GM21367 (cell line): ENCODE measurements around the gene FXYD2.
"Not testable (repeated sequence)": the region's sequence is repeated elsewhere in the genome, so short reads cannot be mapped to it uniquely, and the experiment has no call there.

ENCODE experiments used
- ATAC-seq: cut with Tn5 transposase; IDR thresholded peaks from one replicate; pipeline ENCODE4 v1.9.1; 2021; ENCODE audit not compliant: unreplicated experiment

FXYD2 gene

DNA sequence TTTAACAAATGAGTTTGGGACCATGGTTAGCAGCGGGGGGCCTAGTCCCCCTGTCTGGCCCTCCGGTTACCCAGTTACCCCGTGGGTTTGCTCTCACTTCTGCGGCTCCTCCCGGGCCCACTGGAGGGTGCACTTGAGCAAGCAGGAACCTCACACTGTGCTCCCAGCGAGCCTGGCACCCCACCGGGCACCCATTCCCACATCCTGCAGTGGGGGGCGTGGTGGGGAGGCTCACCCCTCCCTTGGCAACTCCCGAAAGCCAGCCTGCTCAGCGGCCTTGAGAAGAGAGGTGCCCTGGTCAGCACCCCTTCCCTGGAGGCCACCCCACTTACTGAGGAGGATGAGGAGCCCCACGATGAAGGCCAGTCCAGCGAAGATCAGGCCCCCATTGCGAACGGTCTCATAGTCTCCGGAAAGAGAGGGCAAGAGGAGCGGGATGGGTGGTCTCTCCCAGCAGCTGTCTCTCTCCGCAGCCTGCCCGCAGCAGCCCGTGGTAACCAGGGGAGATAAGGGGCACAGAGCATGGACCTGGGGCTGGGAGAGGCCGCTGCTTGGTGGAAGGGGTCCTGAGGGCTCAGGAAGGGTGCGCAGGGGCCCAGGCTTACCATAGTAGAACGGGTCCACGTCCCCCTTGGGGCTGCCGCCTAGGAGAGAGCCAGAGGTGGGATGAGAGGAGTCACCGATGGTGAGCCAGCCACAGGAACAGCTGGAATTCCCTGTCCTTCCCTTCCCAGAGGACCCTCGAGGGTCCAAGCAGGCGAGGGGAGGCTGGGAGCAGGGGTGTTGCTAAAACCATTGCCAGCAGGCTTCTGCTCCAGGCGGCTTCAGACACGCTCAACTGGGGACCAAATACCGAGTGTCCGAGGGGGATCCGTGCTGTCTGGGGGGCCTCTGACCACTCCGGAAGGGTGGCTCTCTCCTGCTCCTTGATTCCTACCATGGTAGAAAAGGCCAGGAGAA lies 2.2 kb downstream of the FXYD2 start:
- ATAC-seq = no peak

GRCh38 chr11:117821431-117821830 lies 3.1 kb downstream of the FXYD2 start:
- no peak for ATAC-seq

- no peak for ATAC-seq
Observed at GRCh38 chr11:117820516-117820915, 4.0 kb downstream of the FXYD2 start.

DNA sequence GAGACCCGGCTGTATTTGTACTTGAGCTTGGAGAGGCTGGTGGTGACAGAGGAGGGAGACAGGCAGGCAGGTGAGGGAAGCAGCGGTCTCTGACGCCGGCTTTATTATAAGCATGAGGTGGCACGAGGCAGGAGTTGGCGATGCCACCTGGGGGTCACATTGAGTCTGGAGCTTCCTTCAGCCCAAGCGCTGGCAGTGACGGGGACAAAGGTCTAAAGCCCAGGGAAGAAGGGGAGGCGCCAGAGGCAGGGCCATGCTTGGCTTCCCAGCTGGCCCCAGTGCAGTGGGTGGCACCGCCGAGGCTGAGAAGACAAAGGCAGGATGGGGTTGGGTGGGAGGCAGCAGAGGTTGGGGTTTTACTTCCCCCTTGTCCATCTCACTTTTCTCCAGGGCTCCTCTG lies 4.5 kb downstream of the FXYD2 start:
- ATAC-seq = no peak

DNA sequence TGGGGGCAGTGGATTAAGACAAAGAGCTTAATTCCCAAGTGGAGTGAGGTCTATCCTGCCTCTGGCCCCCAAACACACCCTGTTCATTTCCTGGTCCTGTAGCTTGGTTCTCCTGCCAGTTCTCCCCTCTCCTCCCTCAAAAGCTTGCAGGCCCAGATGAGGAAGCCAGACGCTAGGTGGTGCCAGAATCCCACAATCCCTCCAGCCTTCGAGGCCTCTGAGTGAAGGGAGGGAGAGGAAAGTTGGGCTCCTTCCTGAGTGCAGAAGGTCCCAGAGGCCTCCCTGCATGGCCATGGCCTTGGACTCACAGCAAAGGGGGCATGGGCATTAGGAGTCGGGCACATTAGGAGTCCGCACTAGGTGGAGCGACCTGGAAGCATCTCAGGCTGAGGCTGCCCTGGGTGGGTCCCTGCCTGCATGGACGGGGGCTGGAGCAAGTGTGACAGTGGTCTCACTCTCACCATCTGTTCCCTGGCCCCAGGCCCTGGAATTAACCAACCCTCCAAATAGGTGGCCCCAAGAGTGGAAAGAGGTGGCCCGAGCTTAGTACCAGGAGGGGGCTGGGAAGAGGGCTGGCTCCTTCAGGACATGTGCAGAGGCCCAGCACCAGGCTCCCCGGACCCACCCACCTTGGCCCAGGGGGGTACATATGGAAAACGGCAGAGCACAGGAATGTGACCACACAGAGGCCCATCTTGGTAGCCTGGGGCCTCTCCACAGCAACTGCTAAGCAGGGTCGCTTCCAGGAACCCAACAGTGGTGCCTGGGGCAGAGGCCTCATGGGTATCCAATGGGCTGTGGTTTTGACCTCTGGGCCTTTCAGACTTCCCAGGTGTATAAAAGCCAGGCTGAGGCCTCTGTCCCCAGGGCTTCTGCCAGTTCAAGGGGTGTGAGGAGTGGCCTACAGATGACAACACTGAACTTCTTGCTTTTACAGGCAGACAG lies 5.2 kb downstream of the FXYD2 start:
- no peak for ATAC-seq

- ATAC-seq = no peak
Observed at GRCh38 chr11:117818041-117818873, 6.3 kb downstream of the FXYD2 start.

DNA sequence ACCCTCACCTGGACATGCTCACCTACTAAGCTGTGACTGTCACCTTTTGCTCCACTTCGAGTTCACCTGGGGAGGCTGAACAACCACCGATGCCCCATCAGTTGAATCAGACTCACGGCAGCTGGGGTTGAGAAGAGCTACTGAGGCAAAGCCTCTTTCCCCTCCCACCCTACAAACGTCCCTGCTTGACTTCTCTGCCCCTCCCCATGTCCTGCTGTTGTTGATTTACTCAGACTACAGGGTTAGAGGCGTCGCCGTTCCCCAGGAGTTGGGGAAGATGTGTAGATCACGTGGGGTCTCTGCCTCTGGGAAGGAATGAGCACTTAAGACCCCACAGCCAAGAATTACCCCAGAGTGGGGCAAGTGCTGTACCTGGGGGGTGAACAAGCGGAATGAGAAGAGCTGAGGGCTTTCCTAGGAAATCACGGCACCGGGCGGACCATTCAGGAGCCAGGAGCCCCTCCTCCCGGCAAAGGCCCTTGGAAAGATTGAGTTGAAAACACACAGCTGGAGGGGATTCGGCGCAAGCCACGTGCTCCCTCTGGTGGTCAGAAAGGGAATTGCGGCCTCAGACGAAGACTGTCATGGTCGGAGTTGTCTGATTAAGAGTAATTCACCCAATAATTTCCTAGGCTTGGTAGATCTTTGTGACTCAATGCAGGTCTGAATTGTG lies 7.0 kb downstream of the FXYD2 start:
- no peak for ATAC-seq

GRCh38 chr11:117816846-117817367 lies 7.6 kb downstream of the FXYD2 start:
- ATAC-seq = no peak

DNA sequence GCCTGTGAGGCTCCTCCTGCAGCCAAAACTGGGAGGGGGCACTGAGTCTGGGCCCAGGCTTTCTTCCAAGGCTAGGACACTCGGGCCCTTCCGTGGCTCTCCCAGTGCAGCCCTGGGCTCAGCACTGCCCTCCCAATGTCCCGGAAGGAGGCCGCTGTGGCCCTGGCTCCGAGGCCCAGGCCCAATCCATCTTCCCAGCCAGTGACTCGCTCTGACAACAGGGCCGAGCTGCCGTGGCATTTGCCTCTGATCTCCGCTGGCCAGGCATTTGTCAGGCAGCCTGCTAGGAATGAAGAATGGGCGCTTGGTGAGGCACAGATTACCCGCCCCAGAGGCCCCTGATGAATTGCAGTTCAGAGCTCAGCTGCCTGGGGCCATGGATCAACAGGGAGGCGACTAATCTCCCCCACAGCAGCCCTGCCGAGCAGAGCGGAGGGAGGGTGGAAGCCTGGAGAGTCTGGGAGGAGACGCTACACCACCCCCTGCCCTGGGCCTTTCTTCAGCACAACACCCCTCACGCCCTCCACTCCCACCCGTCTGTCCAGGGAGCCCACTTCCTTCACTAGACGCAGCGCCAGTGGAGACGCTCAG lies 8.3 kb downstream of the FXYD2 start:
- no peak for ATAC-seq

DNA sequence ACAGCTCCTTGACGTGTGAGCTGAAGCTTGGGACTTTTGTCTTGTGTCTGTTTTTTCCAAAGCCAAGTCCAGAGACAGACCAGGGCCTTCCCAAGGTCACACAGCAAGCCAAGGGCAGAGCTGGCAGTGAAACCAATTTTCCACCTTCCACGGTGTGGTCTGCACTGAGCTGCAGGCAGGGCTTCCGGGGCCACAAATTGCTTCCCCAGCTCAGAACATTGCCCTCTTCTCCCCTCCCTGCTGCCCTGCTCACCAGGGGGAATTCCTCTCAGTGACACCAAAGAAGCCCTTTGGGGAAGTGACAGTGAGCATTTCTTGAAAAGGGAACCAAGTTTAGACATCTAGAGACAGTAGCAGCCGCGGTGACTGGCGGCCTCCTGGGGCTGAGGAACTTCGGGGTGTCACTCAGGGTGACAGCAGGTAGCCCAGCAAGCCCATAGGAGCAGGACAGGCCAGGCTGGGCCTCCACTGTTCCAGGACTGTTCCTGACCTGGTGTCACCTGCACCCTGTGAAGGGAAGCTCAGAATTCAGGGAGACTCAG lies 9.2 kb downstream of the FXYD2 start:
- peak; percentile 41 for ATAC-seq

- ATAC-seq = peak; percentile 33
Observed at GRCh38 chr11:117814766-117815261, 9.7 kb downstream of the FXYD2 start.

GRCh38 chr11:117814204-117814765 lies 10.3 kb downstream of the FXYD2 start:
- ATAC-seq = no peak

DNA sequence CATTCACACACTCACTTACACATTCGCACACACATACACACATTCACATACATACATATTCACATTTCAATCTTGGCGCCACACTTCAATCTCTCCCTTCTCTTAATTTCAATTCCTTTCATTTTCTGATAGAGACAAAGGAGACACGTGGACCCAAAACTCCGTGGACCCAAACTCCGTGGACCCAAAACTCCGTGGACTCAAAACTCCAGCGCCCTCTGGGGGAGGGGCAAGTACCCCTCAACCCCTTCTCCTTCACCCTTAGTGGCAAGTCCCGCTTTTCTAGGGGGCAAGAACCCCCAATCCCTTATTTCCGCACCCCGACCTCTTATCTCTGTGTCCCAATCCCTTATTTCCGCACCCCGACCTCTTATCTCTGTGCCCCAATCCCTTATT lies 14.5 kb downstream of the FXYD2 start:
- not testable (repeated sequence) for ATAC-seq

DNA sequence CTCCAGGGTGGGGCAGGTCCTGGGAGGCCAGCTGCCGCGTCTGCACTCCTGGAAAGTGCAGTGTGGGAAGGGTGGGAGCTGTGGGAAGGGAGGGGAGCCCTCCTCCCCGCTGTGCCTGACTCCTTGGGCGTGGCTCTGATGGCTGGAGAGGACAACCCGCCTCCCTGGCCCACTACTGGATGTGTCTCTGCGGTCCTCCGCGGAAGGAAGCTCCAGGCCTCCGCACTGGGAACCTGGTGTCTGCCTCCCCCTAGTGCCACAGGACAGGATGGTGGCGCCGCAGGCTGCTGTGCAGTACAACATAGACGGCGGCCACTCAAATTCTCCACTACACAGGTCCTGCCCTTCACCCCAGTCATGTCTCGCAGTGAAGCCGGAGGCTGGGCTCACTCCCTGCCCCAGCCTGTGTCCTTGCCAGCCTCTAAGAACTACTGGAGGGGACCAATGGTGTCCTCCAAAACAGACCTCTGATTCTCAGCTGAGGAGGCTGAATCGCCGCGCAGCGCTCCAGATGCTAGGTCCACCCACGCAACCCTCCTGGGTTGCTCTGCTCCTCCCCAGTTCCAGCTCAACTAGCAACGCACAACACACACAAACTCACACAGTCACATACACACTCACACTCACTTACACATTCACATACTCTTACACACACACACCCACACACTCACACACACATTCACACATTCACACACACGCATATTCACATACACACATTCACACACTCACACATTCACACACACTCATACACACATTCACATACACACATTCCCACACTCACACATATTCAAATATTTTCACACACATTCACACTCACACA lies 15.1 kb downstream of the FXYD2 start:
- ATAC-seq = no peak

DNA sequence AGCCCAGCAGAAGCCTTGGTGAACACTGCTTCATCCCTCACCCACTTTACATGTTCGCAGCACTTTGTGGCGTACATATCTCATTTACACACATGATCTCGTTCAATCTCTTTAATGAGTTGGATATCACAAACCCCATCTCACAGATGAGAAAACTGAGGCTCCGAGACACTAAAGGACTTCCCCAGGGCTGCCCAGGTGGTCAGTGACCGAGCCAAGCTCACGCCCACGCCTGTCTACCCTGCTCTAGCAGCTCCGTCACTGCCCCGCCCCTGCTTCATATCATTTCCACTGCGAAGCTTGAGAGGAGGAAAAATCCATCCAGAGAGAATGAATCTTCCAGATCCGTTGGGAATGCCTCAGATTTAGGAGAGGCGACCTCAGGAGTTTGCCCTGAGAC lies 15.8 kb downstream of the FXYD2 start:
- ATAC-seq = no peak

GRCh38 chr11:117807482-117808327 lies 16.8 kb downstream of the FXYD2 start:
- no peak for ATAC-seq

- ATAC-seq = no peak
Observed at GRCh38 chr11:117806846-117807245, 17.7 kb downstream of the FXYD2 start.
